ENCODE data around the gene PLCD1. TPM values are rescaled to one million over a fixed set of nuclear protein-coding genes. Genes with fewer than 3 reads are reported as not detected.
"Not testable (repeated sequence)": the region's sequence is repeated elsewhere in the genome, so short reads cannot be mapped to it uniquely, and the experiment has no call there.

Gene PLCD1
- total RNA-seq, 1 experiment from 2014 or later: 27.1 TPM

DNA sequence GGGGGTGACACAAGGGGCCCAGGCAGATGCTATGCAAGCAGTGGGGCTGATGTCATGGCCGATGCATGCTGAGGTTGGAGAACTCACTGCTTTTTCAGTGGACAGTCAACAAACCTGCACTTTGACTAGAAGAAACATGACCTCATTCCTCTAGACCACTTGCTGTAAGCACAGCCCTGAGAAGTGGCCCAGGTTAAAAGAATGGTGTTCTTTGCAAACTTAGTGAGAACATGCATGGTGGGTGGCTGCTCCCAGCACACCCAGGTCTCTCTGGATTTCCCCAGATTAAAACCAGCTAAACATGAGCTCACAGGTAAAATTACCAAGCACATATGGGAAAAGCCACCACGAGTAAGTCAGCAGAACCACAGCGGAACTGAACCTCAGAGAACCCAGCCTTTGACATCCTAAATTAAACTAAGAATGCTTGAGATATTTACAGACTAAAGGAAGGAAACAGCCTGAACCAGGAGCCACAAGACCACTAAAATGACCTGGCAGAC lies 25.1 kb upstream of the PLCD1 start:
- Histone ChIP-seq H3K14ac (ENCODE audit: insufficient read depth, low read length) (no peak overlapping the region), H3K79me1 (ENCODE audit: insufficient read depth, low read depth, low read length, poor library complexity, severe bottlenecking) (no peaks in the 10 kb centered on the region), H2AFZ (ENCODE audit: low read length) (no peak overlapping the region), H4K91ac (ENCODE audit: insufficient read length, low read depth, low read length) (no peak overlapping the region), H3K4me1 (ENCODE audit: insufficient read depth, low read length) (no peaks in the 10 kb centered on the region), H2BK20ac (ENCODE audit: low read depth, low read length, poor library complexity, severe bottlenecking) (no peak overlapping the region), H3K9me3 (ENCODE audit: control insufficient read depth, low read depth, low read length) (peaks cover 8% of the 10 kb centered on the region), H3K23me2 (ENCODE audit: insufficient read length, low read depth, low read length, poor library complexity, severe bottlenecking) (no peaks in the 10 kb centered on the region), H3K27me3 (ENCODE audit: insufficient read depth, low read length) (no peaks in the 10 kb centered on the region), H3K23ac (ENCODE audit: insufficient read length, low read depth, low read length) (no peak overlapping the region), H3K18ac (ENCODE audit: insufficient read length, low read depth, low read length) (no peak overlapping the region), H4K5ac (ENCODE audit: insufficient read length, low read depth, low read length) (no peak overlapping the region), H3K9ac (ENCODE audit: extremely low read depth, insufficient read length, low read length) (no peak overlapping the region), H3K4ac (ENCODE audit: low read depth, low read length) (no peak overlapping the region), H3K79me2 (ENCODE audit: insufficient read depth, low read length) (no peaks in the 10 kb centered on the region), H3K56ac (ENCODE audit: insufficient read length, low read depth, low read length) (no peak overlapping the region), H2AK5ac (ENCODE audit: insufficient read length, low read length) (no peak overlapping the region), H2BK120ac (ENCODE audit: low read depth, low read length, poor library complexity, severe bottlenecking) (no peak overlapping the region), H4K8ac (replicated peaks; ENCODE audit: insufficient read length, low read depth, low read length) (no peak overlapping the region), H3T11ph (ENCODE audit: low read length) (no peak overlapping the region), H3K4me2 (ENCODE audit: insufficient read depth, insufficient read length, low read length) (no peak overlapping the region), H3K27ac (ENCODE audit: insufficient read length, low read depth, low read length) (no peak overlapping the region), H2BK12ac (ENCODE audit: insufficient read length, low read depth, low read length) (no peak overlapping the region), H2BK5ac (ENCODE audit: insufficient read length, low read length) (no peak overlapping the region), H4K20me1 (ENCODE audit: control insufficient read depth, insufficient read depth, insufficient read length) (no peaks in the 10 kb centered on the region), H2BK15ac (ENCODE audit: low read depth, low read length) (no peak overlapping the region)
- Mint-ChIP-seq H3K9me3 (peaks cover 20 to 21% of the 10 kb centered on the region in 2 experiments), H3K4me3 (no peak overlapping the region), H3K4me1 (no peaks in the 10 kb centered on the region), H3K27me3 (ENCODE audit: low read depth) (peaks cover 12% of the 10 kb centered on the region), H3K36me3 (ENCODE audit: insufficient read depth in 1 of 3, low read depth in 3 of 3) (peaks cover 6 to 10% (median 9%) of the 10 kb centered on the region in 3 experiments; a peak in 6 of 7 replicates), H3K27ac (no peak overlapping the region)
- DNase-seq: no peak
- TF ChIP-seq, protein P1, sequence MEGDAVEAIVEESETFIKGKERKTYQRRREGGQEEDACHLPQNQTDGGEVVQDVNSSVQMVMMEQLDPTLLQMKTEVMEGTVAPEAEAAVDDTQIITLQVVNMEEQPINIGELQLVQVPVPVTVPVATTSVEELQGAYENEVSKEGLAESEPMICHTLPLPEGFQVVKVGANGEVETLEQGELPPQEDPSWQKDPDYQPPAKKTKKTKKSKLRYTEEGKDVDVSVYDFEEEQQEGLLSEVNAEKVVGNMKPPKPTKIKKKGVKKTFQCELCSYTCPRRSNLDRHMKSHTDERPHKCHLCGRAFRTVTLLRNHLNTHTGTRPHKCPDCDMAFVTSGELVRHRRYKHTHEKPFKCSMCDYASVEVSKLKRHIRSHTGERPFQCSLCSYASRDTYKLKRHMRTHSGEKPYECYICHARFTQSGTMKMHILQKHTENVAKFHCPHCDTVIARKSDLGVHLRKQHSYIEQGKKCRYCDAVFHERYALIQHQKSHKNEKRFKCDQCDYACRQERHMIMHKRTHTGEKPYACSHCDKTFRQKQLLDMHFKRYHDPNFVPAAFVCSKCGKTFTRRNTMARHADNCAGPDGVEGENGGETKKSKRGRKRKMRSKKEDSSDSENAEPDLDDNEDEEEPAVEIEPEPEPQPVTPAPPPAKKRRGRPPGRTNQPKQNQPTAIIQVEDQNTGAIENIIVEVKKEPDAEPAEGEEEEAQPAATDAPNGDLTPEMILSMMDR (conservative IDR thresholded peaks at IDR 0.05): no peak
- WGBS (ENCODE audit: extremely low coverage, insufficient read length, low lambda C conversion rate): no CpG with 5 or more reads among the region's 3 CpGs

DNA sequence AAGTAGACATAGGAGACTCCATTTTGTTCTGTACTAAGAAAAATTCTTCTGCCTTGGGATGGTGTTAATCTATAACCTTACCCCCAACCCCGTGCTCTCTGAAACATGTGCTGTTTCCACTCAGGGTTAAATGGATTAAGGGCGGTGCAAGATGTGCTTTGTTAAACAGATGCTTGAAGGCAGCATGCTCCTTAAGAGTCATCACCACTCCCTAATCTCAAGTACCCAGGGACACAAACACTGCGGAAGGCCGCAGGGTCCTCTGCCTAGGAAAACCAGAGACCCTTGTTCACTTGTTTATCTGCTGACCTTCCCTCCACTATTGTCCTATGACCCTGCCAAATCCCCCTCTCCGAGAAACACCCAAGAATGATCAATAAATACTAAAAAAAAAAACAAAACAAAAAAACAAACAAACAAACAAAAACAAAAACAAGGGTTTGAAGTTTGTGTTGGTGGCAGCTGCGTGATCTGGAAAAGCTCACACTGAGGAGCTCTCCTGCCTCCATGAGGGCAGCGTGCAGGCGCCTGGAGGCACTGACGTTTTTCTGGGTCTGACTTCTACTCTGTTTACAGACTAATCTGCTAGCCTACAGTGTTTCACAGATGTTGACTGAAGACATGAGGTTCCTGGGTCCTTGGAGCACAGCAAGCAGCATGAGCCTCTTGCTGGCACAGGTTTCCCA lies 24.5 kb upstream of the PLCD1 start:
- not testable (repeated sequence) for H3K23me2 ChIP-seq (ENCODE audit: insufficient read length, low read depth, low read length, poor library complexity, severe bottlenecking); H3K79me2 ChIP-seq (ENCODE audit: insufficient read depth, low read length); H3K23ac ChIP-seq (ENCODE audit: insufficient read length, low read depth, low read length); H3K4me1 ChIP-seq (ENCODE audit: insufficient read depth, low read length); H3K4me3 Mint-ChIP-seq; H2BK15ac ChIP-seq (ENCODE audit: low read depth, low read length); H2AFZ ChIP-seq (ENCODE audit: low read length); H3K4me1 Mint-ChIP-seq; H2BK120ac ChIP-seq (ENCODE audit: low read depth, low read length, poor library complexity, severe bottlenecking); H2BK20ac ChIP-seq (ENCODE audit: low read depth, low read length, poor library complexity, severe bottlenecking); H3K9ac ChIP-seq (ENCODE audit: extremely low read depth, insufficient read length, low read length); H3K4ac ChIP-seq (ENCODE audit: low read depth, low read length); H3K18ac ChIP-seq (ENCODE audit: insufficient read length, low read depth, low read length); H3K27me3 ChIP-seq (ENCODE audit: insufficient read depth, low read length); H4K20me1 ChIP-seq (ENCODE audit: control insufficient read depth, insufficient read depth, insufficient read length); DNase-seq; H2BK12ac ChIP-seq (ENCODE audit: insufficient read length, low read depth, low read length); H4K91ac ChIP-seq (ENCODE audit: insufficient read length, low read depth, low read length); H3K27ac ChIP-seq (ENCODE audit: insufficient read length, low read depth, low read length); H3K9me3 ChIP-seq (ENCODE audit: control insufficient read depth, low read depth, low read length); H2BK5ac ChIP-seq (ENCODE audit: insufficient read length, low read length); H3K14ac ChIP-seq (ENCODE audit: insufficient read depth, low read length); H3K4me2 ChIP-seq (ENCODE audit: insufficient read depth, insufficient read length, low read length); H3K27ac Mint-ChIP-seq; H3K56ac ChIP-seq (ENCODE audit: insufficient read length, low read depth, low read length); H3K36me3 Mint-ChIP-seq (ENCODE audit: insufficient read depth in 1 of 3, low read depth in 3 of 3); H4K5ac ChIP-seq (ENCODE audit: insufficient read length, low read depth, low read length); H4K8ac ChIP-seq (replicated peaks; ENCODE audit: insufficient read length, low read depth, low read length); H2AK5ac ChIP-seq (ENCODE audit: insufficient read length, low read length); H3T11ph ChIP-seq (ENCODE audit: low read length); H3K79me1 ChIP-seq (ENCODE audit: insufficient read depth, low read depth, low read length, poor library complexity, severe bottlenecking)
- H3K27me3 Mint-ChIP-seq (ENCODE audit: low read depth): peaks cover 12% of the 10 kb centered on the region
- no CpG with 5 or more reads among the region's 9 CpGs for WGBS (ENCODE audit: extremely low coverage, insufficient read length, low lambda C conversion rate)
- H3K9me3 Mint-ChIP-seq: peaks cover 20 to 21% of the 10 kb centered on the region in 2 experiments

Measured in H9 (cell line).